Gastrocnemius medialis (tissue), 4 donors: ENCODE data around the gene GALNTL6. TPM values are rescaled to one million over a fixed set of nuclear protein-coding genes. Genes with fewer than 3 reads are reported as not detected.

Source experiments
- ATAC-seq, 2 donors: fragments of 150-250 bp; one replicate each; pipeline ENCODE4 v1.9.1; 2016
- DNase-seq, 2 donors: peaks; one replicate each; pipeline ENCODE4 v3.0.0-alpha.2; 2019
- H3K27ac ChIP-seq, 4 donors: fragments of 200-600 bp; sonication (generic); 1 replicate in 1 of 4; 2 replicates in 3 of 4; pipeline ENCODE4 v1.5.1; 2016 to 2018; ENCODE audit warnings: mild to moderate bottlenecking in 2 of 4, moderate library complexity in 1 of 4
- H3K27me3 ChIP-seq, 3 donors: fragments of 200-600 bp; sonication (generic) in 2 of 3; 1 replicate in 1 of 3; 2 replicates in 2 of 3; pipeline versions ENCODE4 v1.5.1 to v1.6.0; 2016 to 2019; ENCODE audit warnings: mild to moderate bottlenecking in 1 of 3, moderate library complexity in 1 of 3
- H3K36me3 ChIP-seq, 2 donors: fragments of 200-600 bp; sonication (generic) in 1 of 2; one replicate each; pipeline ENCODE4 v1.5.1; 2017 to 2018
- H3K4me1 ChIP-seq, 2 donors: fragments of 200-600 bp; sonication (generic) in 1 of 2; one replicate each; pipeline ENCODE4 v1.5.1; 2016 to 2017; ENCODE audit warnings: mild to moderate bottlenecking in 2 of 2
- H3K4me3 ChIP-seq, 4 donors: fragments of 200-600 bp; sonication (generic) in 3 of 4; 1 replicate in 1 of 4; 2 replicates in 3 of 4; pipeline ENCODE4 v1.5.1; 2016 to 2019; ENCODE audit warnings: mild to moderate bottlenecking in 2 of 4
- H3K9me3 ChIP-seq, 3 donors: fragments of 200-600 bp; sonication (generic) in 2 of 3; 1 replicate in 1 of 3; 2 replicates in 2 of 3; pipeline ENCODE4 v1.5.1; 2016 to 2019
- CTCF ChIP-seq, 5 experiments: fragments of 450-650 bp in 3 of 5; fragments of 200-600 bp in 2 of 5; sonication (generic) in 2 of 5; IDR thresholded peaks in 4 of 5; conservative IDR thresholded peaks in 1 of 5; 1 replicate in 4 of 5; 2 replicates in 1 of 5; pipeline ENCODE4 v1.5.1; 2016 to 2019; ENCODE audit warnings: antibody characterized with exemption in 5 of 5, mild to moderate bottlenecking in 3 of 5, moderate library complexity in 3 of 5
- POLR2A ChIP-seq, 2 donors: fragments of 450-650 bp; IDR thresholded peaks; one replicate each; pipeline ENCODE4 v1.6.1; 2017; ENCODE audit warnings: antibody characterized with exemption in 2 of 2, mild to moderate bottlenecking in 2 of 2, moderate library complexity in 2 of 2
- in situ Hi-C, 4 donors: fragments of 200-750 bp; cut with MboI; loops; one replicate each; pipeline versions ENCODE4 v1.15.0 to v1.8.0; 2017; ENCODE audit warnings: low sequenced_read_pairs in 4 of 4
- intact Hi-C: fragments of 100-400 bp; cut with DNase I; formaldehyde crosslinking; loops from one replicate; pipeline ENCODE4 v1.15.1; 2023; ENCODE audit warnings: low total_unique reads
- total RNA-seq, 4 donors: library from RNA; depleted of rRNA; stranded (reverse); fragments of >200 nt; gene quantifications; one replicate each; pipeline versions ENCODE4 v1.1.0 to v1.2.3, GENCODE V29; 2016

Gene GALNTL6
- total RNA-seq, 4 donors from 2014 or later: not detected

- intact Hi-C loops: no loop called here
- Histone ChIP-seq H3K9me3 (no peaks in the 10 kb centered on the region), H3K4me3 (no peak overlapping the region), H3K4me1 (no peaks in the 10 kb centered on the region), H3K36me3 (no peaks in the 10 kb centered on the region), H3K27me3 (no peaks in the 10 kb centered on the region), H3K27ac (no peak overlapping the region)
- no peak for TF ChIP-seq CTCF (IDR thresholded peaks at IDR 0.05 in 4 of 5, conservative IDR thresholded peaks at IDR 0.05 in 1 of 5)
- TF ChIP-seq POLR2A (IDR thresholded peaks at IDR 0.05): no peak
- DNase-seq (no peak), ATAC-seq (no peak)
- in situ Hi-C loops: no loop called here
Observed at GRCh38 chr4:172018358-172018757, 205.2 kb downstream of the GALNTL6 start.

GRCh38 chr4:172035562-172035961 lies 222.4 kb downstream of the GALNTL6 start:
- DNase-seq: no peak
- in situ Hi-C loops: no loop called here
- ATAC-seq: no peak
- no peaks in the 10 kb centered on the region for H3K36me3 ChIP-seq
- no peak overlapping the region for H3K27ac ChIP-seq
- intact Hi-C loops: no loop called here
- H3K27me3 ChIP-seq: no peaks in the 10 kb centered on the region
- H3K4me3 ChIP-seq: no peak overlapping the region
- no peaks in the 10 kb centered on the region for H3K4me1 ChIP-seq
- no peaks in the 10 kb centered on the region for H3K9me3 ChIP-seq
- TF ChIP-seq POLR2A (IDR thresholded peaks at IDR 0.05): no peak
- TF ChIP-seq CTCF (IDR thresholded peaks at IDR 0.05 in 4 of 5, conservative IDR thresholded peaks at IDR 0.05 in 1 of 5): no peak

GRCh38 chr4:172040766-172041165 lies 227.6 kb downstream of the GALNTL6 start:
- in situ Hi-C loops (no loop called here), intact Hi-C loops (no loop called here)
- H3K27me3 ChIP-seq: no peaks in the 10 kb centered on the region
- H3K4me1 ChIP-seq: no peaks in the 10 kb centered on the region
- TF ChIP-seq CTCF (IDR thresholded peaks at IDR 0.05 in 4 of 5, conservative IDR thresholded peaks at IDR 0.05 in 1 of 5) (no peak), POLR2A (IDR thresholded peaks at IDR 0.05) (no peak)
- no peak overlapping the region for H3K27ac ChIP-seq
- no peak overlapping the region for H3K4me3 ChIP-seq
- no peaks in the 10 kb centered on the region for H3K9me3 ChIP-seq
- DNase-seq (no peak), ATAC-seq (no peak)
- H3K36me3 ChIP-seq: no peaks in the 10 kb centered on the region

- no peaks in the 10 kb centered on the region for H3K36me3 ChIP-seq
- intact Hi-C loops (no loop called here), in situ Hi-C loops (no loop called here)
- no peaks in the 10 kb centered on the region for H3K9me3 ChIP-seq
- DNase-seq (no peak), ATAC-seq (no peak)
- H3K27ac ChIP-seq: no peak overlapping the region
- no peaks in the 10 kb centered on the region for H3K27me3 ChIP-seq
- no peak overlapping the region for H3K4me3 ChIP-seq
- TF ChIP-seq POLR2A (IDR thresholded peaks at IDR 0.05) (no peak), CTCF (IDR thresholded peaks at IDR 0.05 in 4 of 5, conservative IDR thresholded peaks at IDR 0.05 in 1 of 5) (no peak)
- no peaks in the 10 kb centered on the region for H3K4me1 ChIP-seq
Observed at GRCh38 chr4:172042714-172043114, 229.5 kb downstream of the GALNTL6 start.

- H3K9me3 ChIP-seq: no peaks in the 10 kb centered on the region
- no peak for TF ChIP-seq CTCF (IDR thresholded peaks at IDR 0.05 in 4 of 5, conservative IDR thresholded peaks at IDR 0.05 in 1 of 5)
- TF ChIP-seq POLR2A (IDR thresholded peaks at IDR 0.05): no peak
- H3K4me3 ChIP-seq: no peak overlapping the region
- no peaks in the 10 kb centered on the region for H3K27me3 ChIP-seq
- no peaks in the 10 kb centered on the region for H3K36me3 ChIP-seq
- no peak overlapping the region for H3K27ac ChIP-seq
- DNase-seq (no peak), ATAC-seq (no peak)
- intact Hi-C loops (no loop called here), in situ Hi-C loops (no loop called here)
- no peaks in the 10 kb centered on the region for H3K4me1 ChIP-seq
Observed at GRCh38 chr4:172045981-172046380, 232.8 kb downstream of the GALNTL6 start.
